GM10266 (cell line): ENCODE data around the gene MTCH2.

Source experiments
- DNase-seq: peaks from one replicate; pipeline ENCODE4 v3.0.0; 2012; ENCODE audit errors: extremely low spot score
- CTCF ChIP-seq: IDR thresholded peaks from 2 replicates; pipeline ENCODE4 v1.5.1; 2012; ENCODE audit warnings: mild to moderate bottlenecking, low read depth; ENCODE audit not compliant: control insufficient read depth, insufficient read depth; ENCODE audit errors: missing control alignments

MTCH2 gene

GRCh38 chr11:47611348-47611794 is 31.0 kb downstream of the MTCH2 start:
- DNase-seq = no peak
- TF ChIP-seq CTCF = no peak

- no peak for DNase-seq
Observed at GRCh38 chr11:47609675-47610074, 32.7 kb downstream of the MTCH2 start.

GRCh38 chr11:47607380-47607779 is 35.0 kb downstream of the MTCH2 start:
- DNase-seq = no peak
- no peak for TF ChIP-seq CTCF

More at GRCh38 chr11:47609675-47610074, 32.7 kb downstream of the MTCH2 start:
- no peak for TF ChIP-seq CTCF

DNA sequence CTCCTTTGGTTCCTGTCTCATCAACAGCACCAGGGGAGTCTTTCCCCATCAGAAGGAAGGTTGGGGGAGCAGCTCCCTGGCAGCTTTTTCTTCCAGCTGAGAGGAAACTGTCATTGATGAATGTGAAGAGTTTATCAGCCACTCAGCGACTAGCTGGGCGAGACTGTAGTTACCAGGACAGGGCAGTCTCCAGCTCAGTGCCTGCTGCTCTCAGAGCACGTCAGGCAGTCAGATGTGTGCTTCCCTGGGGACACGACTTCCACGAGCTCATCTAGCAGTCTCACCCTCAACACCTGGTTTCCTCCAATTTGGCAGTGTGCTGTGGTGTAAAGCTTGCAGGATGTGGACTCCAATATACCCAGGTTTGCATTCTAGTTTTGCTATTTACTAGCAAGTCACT is 35.6 kb downstream of the MTCH2 start:
- DNase-seq = no peak

GRCh38 chr11:47605921-47606320 is 36.4 kb downstream of the MTCH2 start:
- TF ChIP-seq CTCF = no peak
- no peak for DNase-seq

More for the DNA sequence above, 35.6 kb downstream of the MTCH2 start:
- TF ChIP-seq CTCF = no peak

GRCh38 chr11:47603295-47603694 is 39.1 kb downstream of the MTCH2 start:
- no peak for DNase-seq
- TF ChIP-seq CTCF = no peak

DNA sequence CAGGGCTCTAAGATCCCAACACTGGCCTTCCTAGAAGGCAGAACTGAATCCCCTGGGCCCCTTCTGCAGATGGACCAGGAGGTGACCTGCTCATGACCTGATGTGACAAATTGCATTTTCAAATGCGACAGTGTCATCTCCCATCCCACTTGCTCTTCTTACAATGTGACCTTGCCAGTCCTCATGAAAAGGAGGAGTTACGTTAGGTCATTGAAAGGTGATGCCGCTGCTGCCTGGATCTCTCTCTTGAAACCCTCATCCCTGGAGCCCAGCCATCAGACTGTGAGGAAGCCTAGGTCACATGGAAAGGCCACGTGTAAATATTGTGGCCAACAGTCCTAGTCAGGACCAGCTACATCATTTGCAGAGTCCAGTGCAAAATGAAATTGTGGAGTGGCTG is 42.5 kb downstream of the MTCH2 start:
- no peak for TF ChIP-seq CTCF
- no peak for DNase-seq
